ENCODE measurements around the gene PTPN9. TPM values are rescaled to one million over a fixed set of nuclear protein-coding genes. Genes with fewer than 3 reads are reported as not detected.

PTPN9 gene
- total and polyA plus RNA-seq, 2 of the 13 experiments (the other 11 are each of a cell fraction or from before 2014, with no cell fraction given): 16.6 to 19.9 TPM

- TF ChIP-seq HDAC1 (CRISPR knock-in tag; IDR thresholded peaks at IDR 0.05) (peak; percentile 42; the same call in 1 of the 2 replicates), BORCS8-MEF2B (CRISPR knock-in tag; IDR thresholded peaks at IDR 0.05) (peak; percentile 62), CCDC6 (CRISPR knock-in tag; IDR thresholded peaks at IDR 0.05) (0 out of 2 replicates have a peak, but pooled peaks have one; percentile 6), TOPORS (CRISPR knock-in tag; IDR thresholded peaks at IDR 0.05) (0 out of 2 replicates have a peak, but pooled peaks have one; percentile 59), REPIN1 (CRISPR knock-in tag; IDR thresholded peaks at IDR 0.05; ENCODE audit: borderline replicate concordance, low read depth) (0 out of 2 replicates have a peak, but pooled peaks have one; percentile 33), CAMTA2 (CRISPR knock-in tag; IDR thresholded peaks at IDR 0.05; ENCODE audit: borderline replicate concordance) (no peak), ZMYM2 (CRISPR knock-in tag; IDR thresholded peaks at IDR 0.05) (no peak), NR0B2 (CRISPR knock-in tag; IDR thresholded peaks at IDR 0.05) (peak; percentile 20; the same call in 1 of the 2 replicates), BATF2 (CRISPR knock-in tag; IDR thresholded peaks at IDR 0.05) (0 out of 2 replicates have a peak, but pooled peaks have one; percentile 29), ZMAT3 (CRISPR knock-in tag; conservative IDR thresholded peaks at IDR 0.05) (0 out of 2 replicates have a peak, but pooled peaks have one; percentile 9), ZNF441 (CRISPR knock-in tag; IDR thresholded peaks at IDR 0.05; ENCODE audit: borderline replicate concordance) (0 out of 2 replicates have a peak, but pooled peaks have one; percentile 59), NR3C1 (CRISPR knock-in tag; IDR thresholded peaks at IDR 0.05) (no peak), ASH2L (IDR thresholded peaks at IDR 0.05; ENCODE audit: insufficient read length, low read depth, low read length) (peak; percentile 8), ETV5 (CRISPR knock-in tag; IDR thresholded peaks at IDR 0.05; ENCODE audit: borderline replicate concordance) (0 out of 2 replicates have a peak, but pooled peaks have one; percentile 31), ZC3H13 (CRISPR knock-in tag; IDR thresholded peaks at IDR 0.05) (peak; percentile 44; the same call in 1 of the 2 replicates), HMGXB4 (CRISPR knock-in tag; IDR thresholded peaks at IDR 0.05; ENCODE audit: borderline replicate concordance in 1 of 2, low read depth in 1 of 2) (peak in 1 of 2 experiments; percentile 18; a peak in 1 of 4 replicates), FOXO4 (CRISPR knock-in tag; conservative IDR thresholded peaks at IDR 0.05) (0 out of 2 replicates have a peak, but pooled peaks have one; percentile 18), SAFB2 (CRISPR knock-in tag; IDR thresholded peaks at IDR 0.05; ENCODE audit: borderline replicate concordance, low read depth) (no peak), SCMH1 (CRISPR knock-in tag; IDR thresholded peaks at IDR 0.05; ENCODE audit: borderline replicate concordance) (no peak), ZNF136 (CRISPR knock-in tag; IDR thresholded peaks at IDR 0.05; ENCODE audit: low read depth) (no peak), RXRA (CRISPR knock-in tag; IDR thresholded peaks at IDR 0.05) (peak; percentile 29; the same call in 1 of the 2 replicates), ZNF709 (CRISPR knock-in tag; IDR thresholded peaks at IDR 0.05) (peak; percentile 43; the same call in 1 of the 2 replicates), DMAP1 (CRISPR knock-in tag; IDR thresholded peaks at IDR 0.05) (peak; percentile 7; the same call in 1 of the 2 replicates)
Measured at GRCh38 chr15:75454471-75455378, 124.4 kb downstream of the PTPN9 start (continued).

Measured in HepG2 (cell line).